Bronchial epithelial cell (primary cell): ENCODE measurements around the gene MFGE8. TPM values are rescaled to one million over a fixed set of nuclear protein-coding genes. Genes with fewer than 3 reads are reported as not detected.
A peak's percentile ranks its signal among the peaks of the same experiment; 100 is the strongest.

Experiments used
- DNase-seq: peaks from one replicate; pipeline ENCODE4 v3.0.0-alpha.2; 2010; ENCODE audit warnings: low read depth
- FAIRE-seq: peaks from 2 replicates; lab custom pipeline; 2011; peaks lifted over from hg19 to GRCh38; lab: Jason Lieb, UNC
- H3K27me3 ChIP-seq: 2 replicates; pipeline ENCODE4 v1.5.1; 2011; ENCODE audit warnings: low read length; ENCODE audit not compliant: control insufficient read depth, insufficient read depth
- H3K36me3 ChIP-seq: 2 replicates; pipeline ENCODE4 v1.5.1; 2011; ENCODE audit warnings: low read length; ENCODE audit not compliant: control insufficient read depth, insufficient read depth
- H3K4me3 ChIP-seq: 2 replicates; pipeline ENCODE4 v1.5.1; 2011; ENCODE audit warnings: mild to moderate bottlenecking, low read depth, low read length, control low read depth
- CTCF ChIP-seq: IDR thresholded peaks from 2 replicates; pipeline ENCODE4 v1.5.1; 2011; ENCODE audit warnings: mild to moderate bottlenecking, moderate library complexity, low read length, control low read depth, inconsistent platforms; ENCODE audit not compliant: insufficient read depth, severe bottlenecking
- total RNA-seq: library from RNA; depleted of rRNA; stranded (reverse); fragments of >200 nt; gene quantifications from 2 replicates; pipeline ENCODE4 v1.2.1, GENCODE V29; 2014

The MFGE8 gene
- total RNA-seq, 1 donor from 2014 or later, result 24.0 TPM

GRCh38 chr15:88920186-88920891 lies 7.2 kb upstream of the MFGE8 start:
- no peak overlapping the region for H3K4me3 ChIP-seq
- no peaks in the 10 kb centered on the region for H3K36me3 ChIP-seq
- TF ChIP-seq CTCF, result no peak
- FAIRE-seq, result no peak
- DNase-seq, result peak; percentile 76
- no peaks in the 10 kb centered on the region for H3K27me3 ChIP-seq

GRCh38 chr15:88918738-88919137 lies 5.6 kb upstream of the MFGE8 start:
- TF ChIP-seq CTCF, result no peak
- Histone ChIP-seq H3K36me3 (no peaks in the 10 kb centered on the region), H3K4me3 (no peak overlapping the region), H3K27me3 (no peaks in the 10 kb centered on the region)
- FAIRE-seq, result peak; percentile 98
- peak; percentile 99 for DNase-seq

GRCh38 chr15:88917760-88918159 lies 4.6 kb upstream of the MFGE8 start:
- DNase-seq (no peak), FAIRE-seq (no peak)
- no peak for TF ChIP-seq CTCF
- Histone ChIP-seq H3K36me3 (no peaks in the 10 kb centered on the region), H3K27me3 (no peaks in the 10 kb centered on the region), H3K4me3 (no peak overlapping the region)

GRCh38 chr15:88915354-88915753 lies 2.2 kb upstream of the MFGE8 start:
- Histone ChIP-seq H3K4me3 (no peak overlapping the region), H3K27me3 (no peaks in the 10 kb centered on the region), H3K36me3 (no peaks in the 10 kb centered on the region)
- DNase-seq (no peak), FAIRE-seq (no peak)
- TF ChIP-seq CTCF, result no peak

- Histone ChIP-seq H3K36me3 (peaks cover 3% of the 10 kb centered on the region), H3K27me3 (no peaks in the 10 kb centered on the region), H3K4me3 (no peak overlapping the region)
- DNase-seq (no peak), FAIRE-seq (no peak)
- no peak for TF ChIP-seq CTCF
Measured at GRCh38 chr15:88913850-88914169, 631 bp upstream of the MFGE8 start.

- Histone ChIP-seq H3K27me3 (no peaks in the 10 kb centered on the region), H3K4me3 (peak overlapping the region; percentile 62), H3K36me3 (peaks cover 3% of the 10 kb centered on the region)
- no peak for FAIRE-seq
- no peak for TF ChIP-seq CTCF
- DNase-seq, result no peak
Measured at GRCh38 chr15:88912500-88912921, 668 bp downstream of the MFGE8 start.
